ENCODE data around the gene TRIP4. TPM values are rescaled to one million over a fixed set of nuclear protein-coding genes. Genes with fewer than 3 reads are reported as not detected.

The TRIP4 gene
- total and polyA plus RNA-seq, 2 donors (not counting 3 experiments of a cell fraction or from before 2014, with no cell fraction given) = 10.9 to 31.1 TPM

GRCh38 chr15:64500695-64501395, 113.2 kb downstream of the TRIP4 start:
- H3K9me3 ChIP-seq (replicated peaks; ENCODE audit: control insufficient read depth, insufficient read depth, low read length) = no peaks in the 10 kb centered on the region
- no peaks in the 10 kb centered on the region for H3K9me1 ChIP-seq (replicated peaks; ENCODE audit: control insufficient read depth, extremely low read depth, insufficient read depth, low read length)
- dilution Hi-C loops (cut with MboI; ENCODE audit: extremely low pct_ligation_motif_present, low sequenced_read_pairs) = no loop called here
- H3K4me1 ChIP-seq (ENCODE audit: control insufficient read depth, extremely low read depth, insufficient read depth, low read length) = peaks cover 22% of the 10 kb centered on the region
- TF ChIP-seq GATA2 (IDR thresholded peaks at IDR 0.05; ENCODE audit: insufficient read depth, insufficient read length, low read depth, low read length) = no peak
- no peak for TF ChIP-seq CTCF (IDR thresholded peaks at IDR 0.05; ENCODE audit: extremely low read depth in 1 of 2, insufficient read depth in 1 of 2, low read depth in 1 of 2, low read length in 2 of 2)
- TF ChIP-seq POLR2A (IDR thresholded peaks at IDR 0.05; ENCODE audit: low read depth, low read length) = no peak
- no peak for TF ChIP-seq EZH2 (IDR thresholded peaks at IDR 0.05; ENCODE audit: borderline replicate concordance, low read depth, low read length, severe bottlenecking)
- no peak for TF ChIP-seq JUN (IDR thresholded peaks at IDR 0.05; ENCODE audit: borderline replicate concordance, insufficient read depth, insufficient read length, low read depth)
- TF ChIP-seq MAX (IDR thresholded peaks at IDR 0.05; ENCODE audit: insufficient read depth, insufficient read length) = no peak
- TF ChIP-seq MYC (IDR thresholded peaks at IDR 0.05; ENCODE audit: low read depth, low read length) = no peak
- TF ChIP-seq POLR2AphosphoS5 (IDR thresholded peaks at IDR 0.05; ENCODE audit: insufficient read depth, low read depth, low read length) = no peak
- TF ChIP-seq FOS (IDR thresholded peaks at IDR 0.05; ENCODE audit: borderline replicate concordance, insufficient read depth, low read length) = no peak
- peaks cover 89% of the 10 kb centered on the region for H3K79me2 ChIP-seq (ENCODE audit: control insufficient read depth, insufficient read depth, low read length)
- H3K4me2 ChIP-seq (ENCODE audit: insufficient read depth, low read length) = no peak overlapping the region
- H3K9ac ChIP-seq (replicated peaks; ENCODE audit: extremely low read depth, insufficient read depth, low read length) = no peak overlapping the region
- ChIA-PET CTCF (interaction anchor here (0.6 to 2.9 kb wide), 7 partner anchors 11 to 181 kb away, joined by 3 to 9 read pairs (median 3); no protein-coding TSS in a partner anchor), POLR2A (no interaction called here)
- peaks cover 7 to 18% of the 10 kb centered on the region in 2 experiments for H3K36me3 ChIP-seq (ENCODE audit: control insufficient read depth in 2 of 2, extremely low read depth in 1 of 2, insufficient read depth in 2 of 2, low read length in 2 of 2)
- peaks cover 7% of the 10 kb centered on the region for H4K20me1 ChIP-seq (replicated peaks; ENCODE audit: control insufficient read depth, extremely low read depth, insufficient read depth, low read length)
- no peaks in the 10 kb centered on the region for H3K27me3 ChIP-seq (ENCODE audit: control insufficient read depth in 2 of 2, insufficient read depth in 2 of 2, low read length in 2 of 2)
- DNase-seq (ENCODE audit: low read depth, low spot score) (no peak), FAIRE-seq (no peak)
- H2AFZ ChIP-seq (ENCODE audit: low read depth, low read length) = no peak overlapping the region
- H3K27ac ChIP-seq (ENCODE audit: insufficient read depth, low read depth, low read length) = no peak overlapping the region
- intact Hi-C loops (cut with micrococcal nuclease) = no loop called here
- BruUV-seq (replicated peaks) = no TSS peak
- no peak overlapping the region for H3K4me3 ChIP-seq (replicated peaks in 1 of 3; ENCODE audit: insufficient read depth in 1 of 3, low read depth in 1 of 3, low read length in 3 of 3)

Measured in endothelial cell of umbilical vein (primary cell).